Activated effector memory CD4-positive, alpha-beta T cell treated with anti-CD3 and anti-CD28 coated beads, Interleukin-2, amount 50 U/mL, for 16 hours (primary cell): ENCODE measurements around the gene ZNF536.

ENCODE experiments used
- DNase-seq: peaks from one replicate; pipeline ENCODE4 v3.0.0-alpha.2; 2020

The ZNF536 gene

GRCh38 chr19:30371960-30372824 lies at the start of gene ZNF536:
TSS of gene ZNF536 (plus strand) at chr19:30372384. CDS start at chr19:30443563, 71,179 bp downstream.
- peak; percentile 13 for DNase-seq

GRCh38 chr19:30322641-30323320 lies 49.4 kb upstream of the ZNF536 start:
- no peak for DNase-seq

GRCh38 chr19:30323904-30324303 lies 48.3 kb upstream of the ZNF536 start:
- DNase-seq = no peak

- DNase-seq = no peak
These were observed 47.2 kb upstream of the ZNF536 start for GRCh38 chr19:30324982-30325381.

GRCh38 chr19:30325676-30326392 lies 46.4 kb upstream of the ZNF536 start:
- DNase-seq = no peak

GRCh38 chr19:30326393-30326710 lies 45.8 kb upstream of the ZNF536 start:
- no peak for DNase-seq

GRCh38 chr19:30327331-30327730 lies 44.9 kb upstream of the ZNF536 start:
- no peak for DNase-seq

- no peak for DNase-seq
These were observed 44.1 kb upstream of the ZNF536 start for GRCh38 chr19:30328096-30328495.

GRCh38 chr19:30330266-30330665 lies 41.9 kb upstream of the ZNF536 start:
- DNase-seq = no peak

- DNase-seq = no peak
These were observed 39.5 kb upstream of the ZNF536 start for GRCh38 chr19:30332445-30333234.

GRCh38 chr19:30333291-30334065 lies 38.7 kb upstream of the ZNF536 start:
- no peak for DNase-seq

- no peak for DNase-seq
These were observed 37.3 kb upstream of the ZNF536 start for GRCh38 chr19:30334841-30335240.

- DNase-seq = no peak
These were observed 36.8 kb upstream of the ZNF536 start for GRCh38 chr19:30335306-30335886.

GRCh38 chr19:30336290-30336689 lies 35.9 kb upstream of the ZNF536 start:
- DNase-seq = no peak

- DNase-seq = no peak
These were observed 34.1 kb upstream of the ZNF536 start for GRCh38 chr19:30338041-30338456.

GRCh38 chr19:30338878-30339623 lies 33.1 kb upstream of the ZNF536 start:
- DNase-seq = no peak

GRCh38 chr19:30339624-30340525 lies 32.3 kb upstream of the ZNF536 start:
- DNase-seq = no peak

- no peak for DNase-seq
These were observed 31.2 kb upstream of the ZNF536 start for GRCh38 chr19:30340771-30341561.
